OCI-LY7 (cell line): ENCODE measurements around the gene UNC80.

Experiments
- CTCF ChIP-seq: fragments of 200-600 bp; sonication (generic); conservative IDR thresholded peaks from 2 replicates; pipeline ENCODE4 v1.5.1; 2014; ENCODE audit warnings: mild to moderate bottlenecking, antibody characterized with exemption, low read length, moderate library complexity, mixed read lengths
- EZH2phosphoT487 ChIP-seq: fragments of 200-600 bp; sonication (generic); IDR thresholded peaks from 2 replicates; pipeline ENCODE4 v1.6.1; 2018; ENCODE audit warnings: low read depth, borderline replicate concordance, mild to moderate bottlenecking, mixed run types, antibody characterized with exemption, low read length, moderate library complexity, mixed read lengths

GRCh38 chr2:209984291-209984690, 212.7 kb downstream of the UNC80 start:
- no peak for TF ChIP-seq CTCF
- TF ChIP-seq EZH2phosphoT487, result no peak
